MG63 (cell line): Measurements from ENCODE around the gene C9orf153. TPM values are rescaled to one million over a fixed set of nuclear protein-coding genes. Genes with fewer than 3 reads are reported as not detected.
A peak's percentile ranks its signal among the peaks of the same experiment; 100 is the strongest.

ENCODE experiments used
- DNase-seq: peaks from one replicate; pipeline ENCODE4 v3.0.0-alpha.2; 2020
- H3K27me3 ChIP-seq: fragments of 250-450 bp; sonication (Bioruptor Pico); 2 replicates; pipeline ENCODE4 v1.5.1; 2020; ENCODE audit warnings: mild to moderate bottlenecking, moderate library complexity
- H3K36me3 ChIP-seq: fragments of 250-450 bp; sonication (Bioruptor Pico); 2 replicates; pipeline ENCODE4 v1.5.1; 2020; ENCODE audit warnings: mild to moderate bottlenecking, moderate library complexity
- H3K4me3 ChIP-seq: fragments of 250-450 bp; sonication (Bioruptor Pico); 2 replicates; pipeline ENCODE4 v1.5.1; 2020; ENCODE audit warnings: mild to moderate bottlenecking, moderate library complexity
- H3K9me3 ChIP-seq: fragments of 250-450 bp; sonication (Bioruptor Pico); 2 replicates; pipeline ENCODE4 v1.5.1; 2020; ENCODE audit warnings: mild to moderate bottlenecking, moderate library complexity
- total RNA-seq: library from RNA; depleted of rRNA; stranded (reverse); fragments of >200 nt; shearing (Covaris generic); gene quantifications from 2 replicates; pipeline ENCODE4 v1.2.3, GENCODE V29; 2014; ENCODE audit warnings: low replicate concordance

The C9orf153 gene
- total RNA-seq, 1 experiment from 2014 or later = not detected

DNA sequence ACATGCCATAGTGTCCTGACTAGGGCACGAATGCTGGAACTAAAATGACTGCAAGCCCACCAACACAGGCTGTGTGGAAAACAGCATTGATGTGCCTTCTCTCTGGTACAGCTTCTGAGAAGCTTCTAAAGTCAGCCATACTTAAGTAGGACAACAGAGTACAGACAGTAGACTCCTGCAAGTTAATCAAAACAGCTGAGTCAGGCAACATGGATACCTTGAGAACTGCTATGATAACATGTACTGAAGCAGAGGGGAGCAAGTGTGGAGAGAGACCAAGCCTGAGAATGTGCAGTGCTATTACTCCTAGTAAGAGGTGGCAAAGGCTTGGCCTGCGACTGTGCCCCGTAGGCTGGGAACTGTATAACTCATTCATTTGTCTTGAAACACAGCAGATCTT, 20.4 kb upstream of the C9orf153 start:
- no peaks in the 10 kb centered on the region for H3K9me3 ChIP-seq
- H3K27me3 ChIP-seq = no peaks in the 10 kb centered on the region
- no peak overlapping the region for H3K4me3 ChIP-seq
- no peak for DNase-seq
- peaks cover 15% of the 10 kb centered on the region for H3K36me3 ChIP-seq

- Histone ChIP-seq H3K9me3 (no peaks in the 10 kb centered on the region), H3K4me3 (no peak overlapping the region), H3K27me3 (no peaks in the 10 kb centered on the region), H3K36me3 (peaks cover 36% of the 10 kb centered on the region)
- no peak for DNase-seq
These were observed 17.6 kb upstream of the C9orf153 start for GRCh38 chr9:86277072-86277471.

DNA sequence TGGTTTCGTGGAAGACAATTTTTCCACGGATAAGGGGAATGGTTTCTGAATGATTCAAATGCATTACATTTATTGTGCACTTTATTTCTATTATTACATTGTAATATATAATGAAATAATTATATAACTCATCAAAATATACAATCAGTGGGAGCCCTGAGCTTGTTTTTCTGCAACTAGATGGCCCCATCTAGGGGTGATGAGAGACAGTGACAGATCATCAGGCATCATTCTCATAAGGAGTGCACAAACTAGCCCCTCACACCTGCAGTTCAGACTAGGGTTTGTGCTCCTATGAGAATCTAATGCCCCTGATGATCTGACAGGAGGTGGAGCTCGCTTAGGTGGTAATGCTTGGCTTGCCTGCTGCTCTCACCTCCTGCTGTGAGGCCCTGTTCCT, 16.5 kb upstream of the C9orf153 start:
- H3K9me3 ChIP-seq = no peaks in the 10 kb centered on the region
- no peak for DNase-seq
- H3K27me3 ChIP-seq = no peaks in the 10 kb centered on the region
- no peak overlapping the region for H3K4me3 ChIP-seq
- H3K36me3 ChIP-seq = peaks cover 48% of the 10 kb centered on the region

GRCh38 chr9:86274821-86275643, 15.6 kb upstream of the C9orf153 start:
- Histone ChIP-seq H3K9me3 (no peaks in the 10 kb centered on the region), H3K4me3 (no peak overlapping the region), H3K27me3 (no peaks in the 10 kb centered on the region), H3K36me3 (peaks cover 47% of the 10 kb centered on the region)
- no peak for DNase-seq

DNA sequence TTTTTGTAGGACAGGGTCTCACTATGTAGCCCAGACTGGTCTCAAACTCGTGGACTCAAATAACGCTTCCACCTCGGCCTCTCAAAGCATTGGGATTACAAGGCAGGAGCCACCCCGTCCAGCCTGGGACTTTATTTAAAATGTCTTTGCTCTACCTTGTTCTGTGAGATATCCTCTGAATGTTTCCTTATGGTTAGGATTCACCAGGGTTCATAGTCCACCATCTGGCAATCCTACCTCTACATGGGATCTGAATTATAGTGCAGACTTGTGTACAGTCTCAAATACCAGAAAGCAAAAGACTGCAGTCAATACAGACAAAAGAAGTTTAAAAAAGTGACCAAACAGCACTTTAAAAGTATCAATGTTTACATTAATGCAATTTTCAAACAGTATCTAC, 12.8 kb upstream of the C9orf153 start:
- no peaks in the 10 kb centered on the region for H3K27me3 ChIP-seq
- peaks cover 38% of the 10 kb centered on the region for H3K36me3 ChIP-seq
- no peak overlapping the region for H3K4me3 ChIP-seq
- no peak for DNase-seq
- H3K9me3 ChIP-seq = no peaks in the 10 kb centered on the region

- H3K27me3 ChIP-seq = no peaks in the 10 kb centered on the region
- DNase-seq = peak; percentile 5
- H3K4me3 ChIP-seq = no peak overlapping the region
- no peaks in the 10 kb centered on the region for H3K9me3 ChIP-seq
- peaks cover 18% of the 10 kb centered on the region for H3K36me3 ChIP-seq
These were observed 4.4 kb upstream of the C9orf153 start for GRCh38 chr9:86263876-86264275.

GRCh38 chr9:86262492-86262891, 3.0 kb upstream of the C9orf153 start:
- no peak overlapping the region for H3K4me3 ChIP-seq
- H3K9me3 ChIP-seq = no peaks in the 10 kb centered on the region
- no peak for DNase-seq
- H3K27me3 ChIP-seq = no peaks in the 10 kb centered on the region
- peaks cover 18% of the 10 kb centered on the region for H3K36me3 ChIP-seq

DNA sequence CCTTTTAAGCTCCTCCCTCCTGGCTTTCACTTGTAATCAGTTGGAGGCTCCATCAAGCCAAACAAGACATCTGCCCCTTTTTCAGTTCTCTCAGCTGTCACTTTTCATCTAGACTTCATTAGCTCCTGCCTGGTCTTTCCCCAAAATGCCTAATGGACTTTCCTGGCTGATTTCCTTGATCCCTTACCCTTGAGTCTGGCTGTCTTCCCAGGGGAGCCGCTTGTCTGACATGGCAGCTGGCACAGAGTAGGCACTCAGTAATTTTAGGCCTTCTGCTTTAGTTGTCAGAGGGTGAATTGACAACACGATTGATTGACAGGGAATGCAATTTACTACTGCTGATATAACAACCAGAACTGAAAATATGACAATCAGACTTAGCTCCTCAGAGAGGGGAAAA, 2.1 kb downstream of the C9orf153 start:
- no peaks in the 10 kb centered on the region for H3K36me3 ChIP-seq
- H3K9me3 ChIP-seq = no peaks in the 10 kb centered on the region
- no peak overlapping the region for H3K4me3 ChIP-seq
- no peaks in the 10 kb centered on the region for H3K27me3 ChIP-seq
- no peak for DNase-seq

DNA sequence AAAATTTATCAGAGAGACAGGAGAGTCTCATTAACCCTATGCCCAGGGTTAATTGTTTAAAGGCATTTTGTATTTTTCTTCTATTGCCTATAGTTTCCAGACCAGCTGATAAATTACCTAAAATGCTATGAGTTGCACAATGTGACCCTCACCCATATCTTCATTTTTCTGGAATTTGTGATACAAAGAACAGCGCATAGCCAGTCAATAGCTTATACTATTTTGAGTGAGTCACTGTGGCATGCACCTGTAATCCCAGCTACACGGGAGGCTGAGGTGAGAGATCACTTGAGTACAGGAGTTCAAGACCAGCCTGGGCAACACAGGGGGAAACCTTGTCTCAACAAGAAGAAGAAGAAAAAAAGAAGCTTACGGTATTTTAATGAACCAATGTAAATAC, 2.8 kb downstream of the C9orf153 start:
- no peak for DNase-seq
- H3K9me3 ChIP-seq = no peaks in the 10 kb centered on the region
- no peak overlapping the region for H3K4me3 ChIP-seq
- no peaks in the 10 kb centered on the region for H3K27me3 ChIP-seq
- H3K36me3 ChIP-seq = no peaks in the 10 kb centered on the region

GRCh38 chr9:86253577-86253976, 5.9 kb downstream of the C9orf153 start:
- Histone ChIP-seq H3K4me3 (no peak overlapping the region), H3K9me3 (no peaks in the 10 kb centered on the region), H3K36me3 (no peaks in the 10 kb centered on the region), H3K27me3 (no peaks in the 10 kb centered on the region)
- DNase-seq = no peak

- Histone ChIP-seq H3K27me3 (no peaks in the 10 kb centered on the region), H3K9me3 (no peaks in the 10 kb centered on the region), H3K4me3 (no peak overlapping the region), H3K36me3 (no peaks in the 10 kb centered on the region)
- no peak for DNase-seq
These were observed 6.6 kb downstream of the C9orf153 start for GRCh38 chr9:86252870-86253269.

- H3K36me3 ChIP-seq = no peaks in the 10 kb centered on the region
- H3K27me3 ChIP-seq = no peaks in the 10 kb centered on the region
- H3K4me3 ChIP-seq = no peak overlapping the region
- DNase-seq = no peak
- no peaks in the 10 kb centered on the region for H3K9me3 ChIP-seq
These were observed 9.3 kb downstream of the C9orf153 start for GRCh38 chr9:86250123-86250522.

- H3K9me3 ChIP-seq = no peaks in the 10 kb centered on the region
- no peaks in the 10 kb centered on the region for H3K36me3 ChIP-seq
- no peaks in the 10 kb centered on the region for H3K27me3 ChIP-seq
- DNase-seq = no peak
- H3K4me3 ChIP-seq = no peak overlapping the region
These were observed 10.7 kb downstream of the C9orf153 start for GRCh38 chr9:86248746-86249145.

- H3K9me3 ChIP-seq = no peaks in the 10 kb centered on the region
- no peak for DNase-seq
- no peaks in the 10 kb centered on the region for H3K27me3 ChIP-seq
- H3K36me3 ChIP-seq = no peaks in the 10 kb centered on the region
- H3K4me3 ChIP-seq = no peak overlapping the region
These were observed 12.7 kb downstream of the C9orf153 start for GRCh38 chr9:86246752-86247161.

DNA sequence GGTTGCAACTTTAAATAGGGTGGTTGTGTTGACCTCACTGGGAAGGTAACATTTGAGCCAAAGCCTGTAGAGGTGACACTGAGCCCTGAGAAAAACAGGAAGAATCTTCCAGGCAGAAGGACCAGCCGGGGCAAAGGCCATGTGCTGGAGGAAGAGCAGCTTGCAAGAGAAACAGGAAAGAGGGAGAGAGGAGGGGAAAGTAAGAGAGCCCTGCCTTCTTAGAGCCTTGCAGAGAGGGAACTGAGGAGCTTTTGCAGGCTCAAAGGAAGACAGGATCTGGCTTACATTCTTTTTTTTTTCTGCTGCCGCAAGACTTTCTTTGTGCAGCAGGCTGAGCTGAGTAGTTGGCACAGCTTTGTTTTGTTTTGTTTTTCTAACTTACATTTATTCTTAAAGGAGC, 17.4 kb downstream of the C9orf153 start:
- Histone ChIP-seq H3K27me3 (no peaks in the 10 kb centered on the region), H3K4me3 (no peak overlapping the region), H3K9me3 (no peaks in the 10 kb centered on the region), H3K36me3 (no peaks in the 10 kb centered on the region)
- no peak for DNase-seq

GRCh38 chr9:86241216-86241615, 18.2 kb downstream of the C9orf153 start:
- no peaks in the 10 kb centered on the region for H3K27me3 ChIP-seq
- H3K36me3 ChIP-seq = no peaks in the 10 kb centered on the region
- H3K9me3 ChIP-seq = no peaks in the 10 kb centered on the region
- no peak for DNase-seq
- H3K4me3 ChIP-seq = no peak overlapping the region

- Histone ChIP-seq H3K36me3 (no peaks in the 10 kb centered on the region), H3K4me3 (no peak overlapping the region), H3K9me3 (no peaks in the 10 kb centered on the region), H3K27me3 (no peaks in the 10 kb centered on the region)
- DNase-seq = peak; percentile 9
These were observed 20.3 kb downstream of the C9orf153 start for GRCh38 chr9:86238861-86239770.
